ENCODE measurements around the gene ADCYAP1.

Gene ADCYAP1

DNA sequence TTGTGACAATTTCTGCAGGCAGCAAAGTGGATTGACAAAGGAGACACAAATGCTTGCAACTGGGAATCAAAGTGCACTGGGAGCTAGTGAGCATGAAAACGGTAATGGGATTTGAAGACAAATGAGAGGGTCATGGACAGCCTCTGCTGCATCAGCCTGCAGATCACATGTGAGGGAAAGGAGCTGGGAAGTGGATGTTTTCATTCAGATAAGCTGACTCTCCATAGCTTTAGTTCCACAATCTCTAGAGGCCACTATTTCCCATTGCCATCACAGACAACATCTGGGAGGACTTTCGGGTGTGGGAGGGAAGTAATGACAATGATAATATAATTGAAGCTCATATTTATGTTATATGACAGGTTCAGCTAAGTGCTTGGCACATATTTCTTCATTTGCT, 28.4 kb downstream of the ADCYAP1 start:
- H3K27ac ChIP-seq, result no peak overlapping the region
- TF ChIP-seq, protein P1, sequence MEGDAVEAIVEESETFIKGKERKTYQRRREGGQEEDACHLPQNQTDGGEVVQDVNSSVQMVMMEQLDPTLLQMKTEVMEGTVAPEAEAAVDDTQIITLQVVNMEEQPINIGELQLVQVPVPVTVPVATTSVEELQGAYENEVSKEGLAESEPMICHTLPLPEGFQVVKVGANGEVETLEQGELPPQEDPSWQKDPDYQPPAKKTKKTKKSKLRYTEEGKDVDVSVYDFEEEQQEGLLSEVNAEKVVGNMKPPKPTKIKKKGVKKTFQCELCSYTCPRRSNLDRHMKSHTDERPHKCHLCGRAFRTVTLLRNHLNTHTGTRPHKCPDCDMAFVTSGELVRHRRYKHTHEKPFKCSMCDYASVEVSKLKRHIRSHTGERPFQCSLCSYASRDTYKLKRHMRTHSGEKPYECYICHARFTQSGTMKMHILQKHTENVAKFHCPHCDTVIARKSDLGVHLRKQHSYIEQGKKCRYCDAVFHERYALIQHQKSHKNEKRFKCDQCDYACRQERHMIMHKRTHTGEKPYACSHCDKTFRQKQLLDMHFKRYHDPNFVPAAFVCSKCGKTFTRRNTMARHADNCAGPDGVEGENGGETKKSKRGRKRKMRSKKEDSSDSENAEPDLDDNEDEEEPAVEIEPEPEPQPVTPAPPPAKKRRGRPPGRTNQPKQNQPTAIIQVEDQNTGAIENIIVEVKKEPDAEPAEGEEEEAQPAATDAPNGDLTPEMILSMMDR (conservative IDR thresholded peaks at IDR 0.05), result no peak

DNA sequence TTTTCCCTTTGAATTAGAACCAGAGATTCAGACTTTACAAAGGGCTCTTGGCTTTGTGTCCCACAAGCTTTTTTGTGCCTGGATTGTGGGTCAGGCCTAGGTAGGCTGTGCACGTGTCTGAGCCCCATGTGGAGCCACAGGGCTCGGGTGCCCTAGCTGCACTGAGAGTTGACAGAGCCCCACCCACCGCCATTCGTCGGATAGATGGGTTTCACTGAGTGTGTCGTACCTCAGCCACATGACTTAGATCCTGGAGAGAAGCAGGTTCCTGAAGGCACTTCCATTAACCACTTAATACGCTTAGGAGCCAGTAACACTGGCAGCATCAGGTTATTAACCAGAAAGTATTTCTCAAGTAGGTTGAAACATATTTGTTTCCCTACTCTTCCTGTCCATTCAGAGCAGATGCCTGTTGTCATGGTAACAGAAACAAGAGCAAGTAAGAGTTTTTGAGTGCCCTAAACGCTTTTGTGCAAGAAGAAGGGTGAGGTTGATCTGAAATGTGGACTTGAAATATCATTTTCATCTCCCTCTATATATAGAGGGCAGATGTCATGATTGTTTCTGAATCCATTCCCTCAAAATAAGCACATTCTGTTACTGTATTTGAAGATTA, 30.0 kb downstream of the ADCYAP1 start:
- H3K27ac ChIP-seq, result no peak overlapping the region
- TF ChIP-seq, protein P1 (conservative IDR thresholded peaks at IDR 0.05), result no peak

DNA sequence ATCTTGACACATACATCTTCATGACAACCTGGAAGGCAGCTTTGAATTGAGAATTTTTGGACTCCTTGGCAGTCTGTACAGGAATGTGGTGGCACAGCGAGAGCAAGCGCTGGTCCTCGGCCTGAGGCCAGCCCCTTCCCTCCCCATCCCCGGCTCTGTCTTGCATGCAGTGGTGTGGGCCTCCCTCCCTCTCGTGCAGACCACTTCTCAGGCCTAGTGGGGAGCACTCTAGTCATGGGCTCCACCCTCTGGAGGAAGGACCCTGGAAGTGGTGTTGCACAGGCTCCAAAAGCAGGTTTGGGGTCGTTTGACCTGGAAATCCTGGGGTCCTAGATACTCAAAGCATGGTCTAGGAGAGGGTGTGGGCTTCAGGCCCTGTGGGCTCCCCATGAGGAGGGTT, 32.3 kb downstream of the ADCYAP1 start:
- TF ChIP-seq, protein P1 (conservative IDR thresholded peaks at IDR 0.05), result no peak
- H3K27ac ChIP-seq, result no peak overlapping the region

DNA sequence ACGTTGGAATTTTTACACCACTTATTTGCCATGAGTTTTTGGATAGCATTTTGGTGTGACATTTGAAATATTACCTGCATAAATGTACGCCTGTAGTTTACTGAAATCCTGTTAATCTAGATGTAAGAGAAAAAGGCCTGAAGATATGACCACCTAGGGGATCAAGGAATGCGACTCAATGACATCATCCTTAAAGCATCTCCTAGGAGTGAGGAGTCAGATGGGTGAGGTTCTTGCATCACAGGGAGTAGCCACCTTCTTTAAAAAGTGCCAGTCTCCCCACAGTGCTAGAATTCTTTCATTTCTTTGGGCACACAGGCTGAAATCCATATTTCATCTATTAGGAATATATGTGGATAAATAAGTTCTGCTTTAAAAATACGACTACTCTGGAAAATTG, 34.5 kb downstream of the ADCYAP1 start:
- no peak overlapping the region for H3K27ac ChIP-seq
- TF ChIP-seq, protein P1 (conservative IDR thresholded peaks at IDR 0.05), result no peak

DNA sequence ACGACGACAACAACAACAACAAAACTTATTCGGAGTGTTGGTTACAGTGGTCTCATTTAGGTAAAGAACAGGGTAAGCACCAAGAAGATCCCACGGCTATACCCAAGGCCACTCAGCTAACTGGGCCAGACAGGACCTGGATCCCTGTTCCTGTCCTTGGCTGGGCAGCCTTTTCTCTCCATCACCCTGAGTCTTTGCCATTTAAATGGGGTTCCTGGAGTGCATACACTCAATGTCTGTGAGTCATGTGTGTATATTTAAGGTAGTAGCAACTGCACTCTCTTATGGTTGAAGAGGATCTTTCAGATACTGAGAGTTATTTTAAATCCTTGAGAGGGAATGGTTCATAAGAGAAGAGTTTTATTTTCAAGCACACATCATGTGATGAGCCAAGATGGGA, 35.3 kb downstream of the ADCYAP1 start:
- TF ChIP-seq, protein P1 (conservative IDR thresholded peaks at IDR 0.05), result no peak
- no peak overlapping the region for H3K27ac ChIP-seq

DNA sequence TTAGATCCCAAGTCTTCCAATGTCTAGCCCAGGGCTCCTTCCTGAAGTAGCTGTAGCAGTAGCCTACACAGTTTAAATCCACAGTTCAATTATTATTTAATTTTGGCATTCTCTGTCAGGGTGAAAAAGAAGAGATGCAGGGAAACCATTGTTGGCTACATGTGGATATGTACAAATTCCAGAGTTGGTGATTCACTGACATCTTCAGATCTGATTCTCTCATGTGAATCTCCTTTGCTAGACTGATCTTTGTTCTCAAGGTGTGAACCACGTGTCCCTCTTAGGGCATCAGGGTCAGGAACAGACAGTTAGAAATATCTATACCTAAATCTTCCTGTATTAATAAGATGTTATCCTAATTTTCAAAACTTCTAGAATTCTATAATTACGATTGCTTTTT, 36.7 kb downstream of the ADCYAP1 start:
- TF ChIP-seq, protein P1 (conservative IDR thresholded peaks at IDR 0.05), result no peak
- H3K27ac ChIP-seq, result no peak overlapping the region

DNA sequence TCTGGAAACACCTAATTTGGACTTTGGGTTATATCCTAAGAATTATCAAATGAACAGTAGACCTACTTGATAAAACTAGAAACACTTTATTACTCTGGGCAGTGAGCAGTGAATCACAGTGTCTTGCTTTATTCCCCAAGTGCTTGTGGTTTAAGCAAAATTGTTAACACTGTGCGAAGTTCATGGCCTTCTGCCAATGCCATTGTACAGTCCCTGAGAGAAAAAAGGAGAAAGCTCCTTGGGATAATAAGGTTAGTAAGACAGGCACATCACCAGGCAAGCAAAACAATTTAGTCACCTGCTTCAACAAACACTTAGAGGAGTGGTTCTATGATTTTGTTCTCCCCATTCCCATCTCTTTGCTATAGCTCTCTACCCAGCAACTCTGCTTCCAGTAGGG, 39.8 kb downstream of the ADCYAP1 start:
- TF ChIP-seq, protein P1 (conservative IDR thresholded peaks at IDR 0.05), result no peak
- H3K27ac ChIP-seq, result no peak overlapping the region
